OCI-LY1 (cell line): ENCODE results near the gene CD58.

Experiments
- CTCF ChIP-seq: fragments of 200-600 bp; sonication (generic), shearing (Covaris generic); IDR thresholded peaks from 2 replicates; pipeline ENCODE4 v1.5.1; 2017; ENCODE audit warnings: mild to moderate bottlenecking, antibody characterized with exemption, low read length, moderate library complexity, mixed read lengths
- EZH2 ChIP-seq: fragments of 200-600 bp; sonication (generic), shearing (Covaris generic); IDR thresholded peaks from 2 replicates; pipeline ENCODE4 v1.8.0; 2017; ENCODE audit warnings: borderline replicate concordance, mixed run types, mild to moderate bottlenecking, antibody characterized with exemption, low read length, moderate library complexity, mixed read lengths

- TF ChIP-seq CTCF (no peak), EZH2 (no peak)
Measured at GRCh38 chr1:116518400-116518799, 52.4 kb downstream of the CD58 start.
